Measurements from ENCODE around the gene MICA. TPM values are rescaled to one million over a fixed set of nuclear protein-coding genes. Genes with fewer than 3 reads are reported as not detected.

MICA gene
- total and polyA plus RNA-seq, 9 of the 15 experiments (the other 6 are each of a cell fraction or from before 2014, with no cell fraction given) = 11.8 to 24.6 (median 16.7) TPM

- TF ChIP-seq BCOR (IDR thresholded peaks at IDR 0.05) = peak; percentile 68
- TF ChIP-seq TCFL5 (CRISPR knock-in tag; conservative IDR thresholded peaks at IDR 0.05) = no peak
- no peak for TF ChIP-seq ATF1 (CRISPR knock-in tag; IDR thresholded peaks at IDR 0.05)
- peak; percentile 72 for TF ChIP-seq ATF1 (tag; IDR thresholded peaks at IDR 0.05)
- TF ChIP-seq ZNF511 (CRISPR knock-in tag; IDR thresholded peaks at IDR 0.05) = peak; percentile 32; the same call in 1 of the 2 replicates
- no peak for TF ChIP-seq ZNF274 (IDR thresholded peaks at IDR 0.05; ENCODE audit: borderline replicate concordance, low read depth, low read length)
- TF ChIP-seq MLLT1 (IDR thresholded peaks at IDR 0.05) = peak; percentile 10 to 68; a peak in 1 of 4 replicates
- peak; percentile 84 for TF ChIP-seq SAP30 (IDR thresholded peaks at IDR 0.05; ENCODE audit: borderline replicate concordance, insufficient read depth, low read depth, low read length, poor library complexity, severe bottlenecking)
- no peak for TF ChIP-seq ZNF589 (CRISPR knock-in tag; IDR thresholded peaks at IDR 0.05; ENCODE audit: low read depth)
- no peak for TF ChIP-seq THRA (IDR thresholded peaks at IDR 0.05)
- no peak for TF ChIP-seq RFX5 (IDR thresholded peaks at IDR 0.05; ENCODE audit: low read depth, low read length)
- 0 out of 2 replicates have a peak, but pooled peaks have one; percentile 37 for TF ChIP-seq ZNF609 (CRISPR knock-in tag; IDR thresholded peaks at IDR 0.05; ENCODE audit: borderline replicate concordance)
- no peak for TF ChIP-seq HDAC3 (IDR thresholded peaks at IDR 0.05; ENCODE audit: borderline replicate concordance, partially characterized antibody)
- TF ChIP-seq ZNF239 (CRISPR knock-in tag; IDR thresholded peaks at IDR 0.05) = no peak
- peak; percentile 91 for TF ChIP-seq KAT7 (CRISPR knock-in tag; IDR thresholded peaks at IDR 0.05; ENCODE audit: borderline replicate concordance)
- TF ChIP-seq BRD4 (IDR thresholded peaks at IDR 0.05) = no peak
- TF ChIP-seq STAT5B (CRISPR knock-in tag; IDR thresholded peaks at IDR 0.05) = no peak
These were observed at the start of gene MICA (continued) for GRCh38 chr6:31403283-31404060.
